Measurements from ENCODE around the gene PCOLCE2. TPM values are rescaled to one million over a fixed set of nuclear protein-coding genes. Genes with fewer than 3 reads are reported as not detected.
A peak's percentile ranks its signal among the peaks of the same experiment; 100 is the strongest.

The PCOLCE2 gene
- total and polyA plus RNA-seq, 8 donors, result 1.3 to 21.2 (median 2.9) TPM

- intact Hi-C loops (cut with DNase I), result no loop called here
- DNase-seq (no peak), ATAC-seq (no peak)
- Histone ChIP-seq H3K9me3 (no peaks in the 10 kb centered on the region), H3K4me3 (no peak overlapping the region), H3K36me3 (no peaks in the 10 kb centered on the region), H3K27me3 (peaks cover 0 to 5% of the 10 kb centered on the region in 2 donors), H3K4me1 (peaks cover 7 to 18% of the 10 kb centered on the region in 2 donors), H3K27ac (no peak overlapping the region)
- no peak for TF ChIP-seq CTCF (IDR thresholded peaks at IDR 0.05)
These were observed 30.8 kb downstream of the PCOLCE2 start for GRCh38 chr3:142858043-142858442.

- H3K4me3 ChIP-seq, result no peak overlapping the region
- peaks cover 7 to 25% of the 10 kb centered on the region in 2 donors for H3K4me1 ChIP-seq
- no peaks in the 10 kb centered on the region for H3K36me3 ChIP-seq
- ATAC-seq, result no peak
- H3K27ac ChIP-seq, result no peak overlapping the region
- H3K27me3 ChIP-seq, result peaks cover 0 to 4% of the 10 kb centered on the region in 2 donors
- intact Hi-C loops (cut with DNase I), result no loop called here
- no peak for TF ChIP-seq CTCF (IDR thresholded peaks at IDR 0.05)
- DNase-seq, result no peak
- no peaks in the 10 kb centered on the region for H3K9me3 ChIP-seq
These were observed 31.8 kb downstream of the PCOLCE2 start for GRCh38 chr3:142857056-142857455.

- Histone ChIP-seq H3K36me3 (no peaks in the 10 kb centered on the region), H3K27me3 (no peaks in the 10 kb centered on the region), H3K27ac (no peak overlapping the region), H3K4me1 (peaks cover 13 to 45% of the 10 kb centered on the region in 2 donors), H3K9me3 (no peaks in the 10 kb centered on the region), H3K4me3 (no peak overlapping the region)
- intact Hi-C loops (cut with DNase I), result no loop called here
- no peak for ATAC-seq
- peak in 1 of 4 donors; percentile 59 for DNase-seq
- no peak for TF ChIP-seq CTCF (IDR thresholded peaks at IDR 0.05)
These were observed 35.4 kb downstream of the PCOLCE2 start for GRCh38 chr3:142853270-142854168.

GRCh38 chr3:142852009-142852408 lies 36.9 kb downstream of the PCOLCE2 start:
- peak overlapping the region in 1 of 2 donors; percentile 83 for H3K27ac ChIP-seq
- peaks cover 13 to 45% of the 10 kb centered on the region in 2 donors for H3K4me1 ChIP-seq
- intact Hi-C loops (cut with DNase I), result no loop called here
- no peaks in the 10 kb centered on the region for H3K27me3 ChIP-seq
- H3K4me3 ChIP-seq, result no peak overlapping the region
- H3K9me3 ChIP-seq, result no peaks in the 10 kb centered on the region
- no peak for TF ChIP-seq CTCF (IDR thresholded peaks at IDR 0.05)
- DNase-seq (no peak), ATAC-seq (no peak)
- no peaks in the 10 kb centered on the region for H3K36me3 ChIP-seq

- no peaks in the 10 kb centered on the region for H3K36me3 ChIP-seq
- DNase-seq (peak in 1 of 4 donors; percentile 83), ATAC-seq (peak; percentile 98)
- peak overlapping the region; percentile 61 to 83 for H3K27ac ChIP-seq
- H3K4me1 ChIP-seq, result peaks cover 13 to 45% of the 10 kb centered on the region in 2 donors
- no peaks in the 10 kb centered on the region for H3K27me3 ChIP-seq
- no peaks in the 10 kb centered on the region for H3K9me3 ChIP-seq
- no peak overlapping the region for H3K4me3 ChIP-seq
- TF ChIP-seq CTCF (IDR thresholded peaks at IDR 0.05), result no peak
- intact Hi-C loops (cut with DNase I), result no loop called here
These were observed 38.4 kb downstream of the PCOLCE2 start for GRCh38 chr3:142850395-142851023.

Data from left lung (tissue), 10 donors.